Activated CD4-positive, alpha-beta T cell treated with anti-CD3 and anti-CD28 coated beads, Interleukin-2, amount 10 ng/mL, durations not matched to agents 7 days and 5 days (primary cell): Measurements from ENCODE around the gene LANCL1. TPM values are rescaled to one million over a fixed set of nuclear protein-coding genes. Genes with fewer than 3 reads are reported as not detected.

Source experiments
- CTCF ChIA-PET: fragments of 350-600 bp; sonication (Branson Sonifier 250); formaldehyde crosslinking; loops from one replicate; lab custom pipeline; 2021; ENCODE audit warnings: antibody characterized with exemption; lab: Charles Lee
- POLR2A ChIA-PET: fragments of 350-600 bp; sonication (Branson Sonifier 250); formaldehyde crosslinking; loops from one replicate; lab custom pipeline; 2021; ENCODE audit warnings: antibody characterized with exemption; lab: Charles Lee
- DNase-seq: peaks from one replicate; pipeline ENCODE4 v3.0.0-alpha.2; 2020
- H3K27ac Mint-ChIP-seq: one replicate; pipeline ENCODE4 v1.8.0; 2021; ENCODE audit warnings: mild to moderate bottlenecking, moderate library complexity, mixed read lengths
- H3K27me3 Mint-ChIP-seq: one replicate; pipeline ENCODE4 v1.8.0; 2021; ENCODE audit warnings: mixed read lengths
- H3K36me3 Mint-ChIP-seq: one replicate; pipeline ENCODE4 v1.8.0; 2021; ENCODE audit warnings: low read depth, mixed read lengths
- H3K4me1 Mint-ChIP-seq: one replicate; pipeline ENCODE4 v1.8.0; 2021; ENCODE audit warnings: mixed read lengths
- H3K4me3 Mint-ChIP-seq: one replicate; pipeline ENCODE4 v1.8.0; 2021; ENCODE audit warnings: mild to moderate bottlenecking, moderate library complexity, mixed read lengths
- H3K9me3 Mint-ChIP-seq: one replicate; pipeline ENCODE4 v1.8.0; 2021; ENCODE audit warnings: mixed read lengths
- total RNA-seq, 2 experiments: library from RNA; stranded (reverse); gene quantifications; one replicate each; pipeline ENCODE4 v1.2.3, GENCODE V29; 2021

The LANCL1 gene
- total RNA-seq, result 10 to 100 TPM; 34.3 to 39.5 TPM

DNA sequence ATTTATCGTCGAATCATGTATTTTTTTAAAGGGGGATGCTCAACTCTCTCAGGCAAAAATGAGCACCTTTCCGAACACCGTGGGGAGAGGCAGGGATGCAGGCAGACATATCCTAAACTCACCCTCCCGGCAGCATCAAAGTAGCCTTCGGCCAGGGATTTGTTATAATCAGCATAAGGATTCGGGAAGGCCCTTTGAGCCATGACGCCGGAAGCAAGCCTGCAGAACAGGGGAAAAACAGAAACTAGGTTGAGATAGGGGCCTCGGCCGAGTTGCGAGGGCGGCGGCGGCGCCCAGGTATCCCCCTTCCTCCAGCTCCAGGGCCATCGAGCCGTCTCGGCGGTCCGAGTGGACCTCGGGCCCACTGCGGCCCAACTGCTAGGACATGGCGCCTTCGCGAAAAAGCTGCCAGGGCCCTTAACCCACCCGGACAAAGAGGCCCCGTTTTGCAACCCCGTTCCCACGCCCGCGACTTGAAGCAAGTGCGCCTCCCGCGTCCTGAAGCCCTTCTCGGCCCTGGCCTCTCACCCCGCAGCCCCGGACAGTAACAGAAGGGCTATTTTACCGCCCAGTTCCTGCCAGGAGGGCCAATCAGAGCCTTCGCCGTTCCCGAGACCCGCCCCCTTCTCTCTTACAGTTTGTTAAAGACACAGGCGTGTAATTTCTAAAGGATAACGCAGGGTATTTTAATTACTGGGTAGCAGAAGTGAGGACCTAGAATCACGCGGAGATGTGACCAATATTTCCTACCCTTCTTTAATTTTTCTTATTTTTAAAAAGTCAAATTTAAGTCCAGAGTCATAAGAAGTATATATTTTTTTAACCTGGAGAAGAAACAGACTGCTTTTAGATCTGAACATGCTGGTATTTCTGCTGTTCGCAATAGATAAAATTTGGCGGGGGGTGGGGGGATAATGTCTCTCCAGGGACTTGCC is at the start of gene LANCL1:
LANCL1 (minus strand) TSS at position 566 of the 935 bp plus-strand sequence; CDS start at position 203, 363 bp downstream.
- peak within 1 kb of the TSS; percentile 97 for H3K4me3 Mint-ChIP-seq
- peaks cover 9% of the 10 kb centered on the region for H3K36me3 Mint-ChIP-seq
- CTCF ChIA-PET, result interaction anchor here (0.6 to 1.0 kb wide), 3 partner anchors 8 to 169 kb away, joined by 3 to 4 read pairs (median 3); no protein-coding TSS in a partner anchor

GRCh38 chr2:210524533-210524932 is 48.0 kb upstream of the LANCL1 start:
- CTCF ChIA-PET, result interaction anchor here (1.7 kb wide), 1 partner anchor 10 kb away, joined by 3 read pairs; no protein-coding TSS in a partner anchor
- POLR2A ChIA-PET, result no interaction called here
- H3K27ac Mint-ChIP-seq, result no peak overlapping the region

More for the DNA sequence above, at the start of gene LANCL1:
- peak; percentile 88 for DNase-seq
- Mint-ChIP-seq H3K4me1 (peaks cover 41% of the 10 kb centered on the region), H3K27ac (peak within 1 kb of the TSS; percentile 98), H3K9me3 (no peaks in the 10 kb centered on the region), H3K27me3 (no peaks in the 10 kb centered on the region)
- POLR2A ChIA-PET, result no interaction called here

DNA sequence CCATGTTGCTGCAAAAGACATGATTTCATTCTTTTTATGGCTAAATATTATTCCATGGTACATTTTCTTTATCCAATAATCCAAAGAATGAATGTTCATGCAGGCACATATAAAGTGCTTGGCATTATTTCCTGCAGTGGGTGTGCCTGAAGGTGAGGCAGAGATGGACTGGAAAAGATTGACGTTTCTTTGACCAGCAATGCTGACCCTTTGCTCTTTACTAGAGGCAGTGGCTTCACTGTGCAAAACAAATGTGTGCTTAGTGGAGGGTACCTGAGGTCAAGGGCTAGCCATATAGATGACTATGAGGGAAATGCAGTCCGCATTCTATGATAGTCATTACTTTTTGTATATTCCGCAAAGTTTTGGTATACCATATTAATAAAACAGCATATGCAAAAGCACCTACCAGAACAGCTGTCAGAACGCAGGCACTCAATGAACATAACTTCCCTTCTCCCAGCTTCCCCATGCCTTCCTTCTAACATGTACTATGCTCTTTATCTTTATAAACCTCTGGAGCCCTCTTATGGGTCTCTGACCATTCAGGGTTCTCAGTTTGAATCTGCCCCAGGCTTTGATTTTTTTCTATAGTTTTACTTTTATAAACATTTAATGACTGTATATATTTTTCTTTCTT is 47.2 kb upstream of the LANCL1 start:
- H3K27me3 Mint-ChIP-seq, result no peaks in the 10 kb centered on the region
- POLR2A ChIA-PET, result no interaction called here
- H3K4me1 Mint-ChIP-seq, result peaks cover 5% of the 10 kb centered on the region
- H3K4me3 Mint-ChIP-seq, result no peak overlapping the region
- CTCF ChIA-PET, result no interaction called here
- no peaks in the 10 kb centered on the region for H3K36me3 Mint-ChIP-seq
- no peak overlapping the region for H3K27ac Mint-ChIP-seq
- no peaks in the 10 kb centered on the region for H3K9me3 Mint-ChIP-seq
- no peak for DNase-seq

More at GRCh38 chr2:210524533-210524932, 48.0 kb upstream of the LANCL1 start:
- Mint-ChIP-seq H3K36me3 (no peaks in the 10 kb centered on the region), H3K4me3 (no peak overlapping the region), H3K27me3 (no peaks in the 10 kb centered on the region), H3K9me3 (no peaks in the 10 kb centered on the region), H3K4me1 (peaks cover 2% of the 10 kb centered on the region)
- DNase-seq, result no peak

DNA sequence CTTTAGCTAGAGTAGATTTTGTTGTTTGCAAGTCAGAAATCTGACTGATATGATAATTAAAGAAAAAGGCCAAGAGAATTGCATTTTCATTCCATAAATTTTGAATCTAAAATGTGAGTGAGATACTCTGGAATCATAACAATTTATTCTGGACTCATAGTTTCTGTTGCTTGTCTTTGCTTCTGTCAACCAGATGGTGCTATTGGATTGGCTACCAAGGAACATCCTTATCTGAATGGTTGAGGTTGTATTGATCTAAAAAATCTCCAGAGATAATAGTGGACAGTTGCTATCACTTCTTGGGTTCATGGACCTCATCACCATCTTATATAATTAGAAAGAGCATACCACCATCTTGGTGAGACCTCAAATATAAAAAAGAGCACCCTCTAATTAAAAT is 45.8 kb upstream of the LANCL1 start:
- H3K4me3 Mint-ChIP-seq, result no peak overlapping the region
- ChIA-PET CTCF (no interaction called here), POLR2A (no interaction called here)
- H3K4me1 Mint-ChIP-seq, result peaks cover 5% of the 10 kb centered on the region
- H3K27ac Mint-ChIP-seq, result no peak overlapping the region
- no peaks in the 10 kb centered on the region for H3K36me3 Mint-ChIP-seq
- H3K9me3 Mint-ChIP-seq, result no peaks in the 10 kb centered on the region
- DNase-seq, result no peak
- no peaks in the 10 kb centered on the region for H3K27me3 Mint-ChIP-seq

- no peak overlapping the region for H3K4me3 Mint-ChIP-seq
- POLR2A ChIA-PET, result no interaction called here
- CTCF ChIA-PET, result no interaction called here
- DNase-seq, result no peak
- peaks cover 9% of the 10 kb centered on the region for H3K27me3 Mint-ChIP-seq
- no peaks in the 10 kb centered on the region for H3K9me3 Mint-ChIP-seq
- no peaks in the 10 kb centered on the region for H3K36me3 Mint-ChIP-seq
- H3K27ac Mint-ChIP-seq, result no peak overlapping the region
- peaks cover 5% of the 10 kb centered on the region for H3K4me1 Mint-ChIP-seq
Measured at GRCh38 chr2:210519594-210519993, 43.0 kb upstream of the LANCL1 start.

DNA sequence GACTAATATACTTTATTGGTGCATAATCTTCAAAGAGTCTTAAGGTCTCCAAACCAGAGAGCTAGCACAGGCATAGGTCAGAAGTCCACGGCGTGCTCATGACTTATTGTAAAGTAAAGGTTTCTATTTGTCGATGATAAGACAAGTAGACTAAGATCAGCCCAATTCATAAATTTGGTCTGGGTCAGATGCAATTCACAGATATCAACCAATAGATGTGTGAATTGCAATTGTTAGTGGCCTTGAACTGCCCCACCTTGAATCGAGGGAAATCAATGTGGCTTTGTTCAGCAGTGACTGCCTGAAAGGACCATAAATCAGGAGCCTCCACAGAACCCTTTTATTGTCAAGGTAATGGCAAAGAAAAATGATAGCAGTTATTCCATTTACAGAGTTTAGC is 40.7 kb upstream of the LANCL1 start:
- ChIA-PET POLR2A (no interaction called here), CTCF (no interaction called here)
- no peak for DNase-seq
- Mint-ChIP-seq H3K4me3 (no peak overlapping the region), H3K36me3 (no peaks in the 10 kb centered on the region), H3K27me3 (peaks cover 12% of the 10 kb centered on the region), H3K9me3 (no peaks in the 10 kb centered on the region), H3K27ac (no peak overlapping the region), H3K4me1 (peaks cover 5% of the 10 kb centered on the region)

DNA sequence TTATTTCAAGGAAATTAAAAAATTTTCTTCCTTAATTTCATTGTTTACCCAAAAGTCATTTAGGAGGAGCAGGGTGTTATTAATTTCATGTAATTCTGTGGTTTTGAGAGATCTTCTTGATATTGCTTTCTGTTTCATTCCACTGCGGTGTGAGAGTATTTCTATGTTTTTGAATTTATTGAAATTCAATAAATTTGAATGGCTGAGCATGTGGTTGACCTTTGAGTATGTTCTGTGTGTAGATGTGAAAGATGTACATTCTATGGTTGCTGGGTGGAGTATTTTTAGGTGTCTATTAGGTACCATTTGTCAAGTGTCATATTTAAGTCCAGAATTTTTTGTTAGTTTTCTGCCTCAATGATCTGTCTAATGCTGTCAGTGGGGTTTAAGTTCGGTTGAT is 39.4 kb upstream of the LANCL1 start:
- no peaks in the 10 kb centered on the region for H3K36me3 Mint-ChIP-seq
- no peaks in the 10 kb centered on the region for H3K9me3 Mint-ChIP-seq
- no peak overlapping the region for H3K4me3 Mint-ChIP-seq
- ChIA-PET CTCF (no interaction called here), POLR2A (no interaction called here)
- no peak for DNase-seq
- peaks cover 5% of the 10 kb centered on the region for H3K4me1 Mint-ChIP-seq
- no peak overlapping the region for H3K27ac Mint-ChIP-seq
- peaks cover 12% of the 10 kb centered on the region for H3K27me3 Mint-ChIP-seq

GRCh38 chr2:210503725-210504191 is 27.2 kb upstream of the LANCL1 start:
- H3K4me3 Mint-ChIP-seq, result no peak overlapping the region
- no peak overlapping the region for H3K27ac Mint-ChIP-seq
- peaks cover 13% of the 10 kb centered on the region for H3K27me3 Mint-ChIP-seq
- no peaks in the 10 kb centered on the region for H3K9me3 Mint-ChIP-seq
- CTCF ChIA-PET, result interaction anchor here (1.1 kb wide), 2 partner anchors 14 to 24 kb away, joined by 3 read pairs; no protein-coding TSS in a partner anchor
- POLR2A ChIA-PET, result no interaction called here
- H3K4me1 Mint-ChIP-seq, result peaks cover 2% of the 10 kb centered on the region
- DNase-seq, result no peak
- H3K36me3 Mint-ChIP-seq, result no peaks in the 10 kb centered on the region

GRCh38 chr2:210503001-210503623 is 26.6 kb upstream of the LANCL1 start:
- Mint-ChIP-seq H3K9me3 (no peaks in the 10 kb centered on the region), H3K36me3 (no peaks in the 10 kb centered on the region), H3K4me1 (peaks cover 2% of the 10 kb centered on the region), H3K27ac (no peak overlapping the region), H3K27me3 (peaks cover 13% of the 10 kb centered on the region), H3K4me3 (no peak overlapping the region)
- POLR2A ChIA-PET, result no interaction called here
- DNase-seq, result peak; percentile 23
- CTCF ChIA-PET, result interaction anchor here (1.1 kb wide), 2 partner anchors 21 to 23 kb away, joined by 3 read pairs; no protein-coding TSS in a partner anchor

GRCh38 chr2:210496512-210496911 is 20.0 kb upstream of the LANCL1 start:
- H3K4me1 Mint-ChIP-seq, result no peaks in the 10 kb centered on the region
- H3K27me3 Mint-ChIP-seq, result peaks cover 3% of the 10 kb centered on the region
- no peaks in the 10 kb centered on the region for H3K36me3 Mint-ChIP-seq
- ChIA-PET POLR2A (no interaction called here), CTCF (interaction anchor here (0.6 kb wide), 1 partner anchor 14 kb away, joined by 3 read pairs; no protein-coding TSS in a partner anchor)
- no peaks in the 10 kb centered on the region for H3K9me3 Mint-ChIP-seq
- H3K27ac Mint-ChIP-seq, result no peak overlapping the region
- no peak overlapping the region for H3K4me3 Mint-ChIP-seq
- DNase-seq, result no peak

DNA sequence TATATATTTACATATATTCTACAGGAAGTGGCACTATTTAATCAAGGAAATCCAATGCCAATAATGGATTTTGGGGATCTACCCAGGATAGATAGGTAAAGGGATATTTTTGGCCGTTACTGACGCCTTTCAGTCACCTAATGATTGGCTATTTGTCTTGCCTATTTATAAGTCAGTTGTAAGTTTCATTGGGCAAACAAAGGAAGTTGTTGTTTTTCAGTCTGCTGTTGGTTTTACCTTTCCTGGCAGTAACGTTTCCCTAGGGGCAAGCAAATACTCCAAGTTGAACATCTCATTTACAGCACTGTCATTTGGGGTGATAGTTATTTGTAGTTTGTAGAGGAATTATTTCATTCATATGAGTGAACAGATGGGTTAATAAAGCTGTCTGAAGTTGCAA is 17.0 kb upstream of the LANCL1 start:
- H3K27ac Mint-ChIP-seq, result no peak overlapping the region
- H3K9me3 Mint-ChIP-seq, result no peaks in the 10 kb centered on the region
- ChIA-PET CTCF (no interaction called here), POLR2A (no interaction called here)
- H3K4me3 Mint-ChIP-seq, result no peak overlapping the region
- no peaks in the 10 kb centered on the region for H3K36me3 Mint-ChIP-seq
- DNase-seq, result no peak
- H3K4me1 Mint-ChIP-seq, result no peaks in the 10 kb centered on the region
- H3K27me3 Mint-ChIP-seq, result peaks cover 3% of the 10 kb centered on the region

DNA sequence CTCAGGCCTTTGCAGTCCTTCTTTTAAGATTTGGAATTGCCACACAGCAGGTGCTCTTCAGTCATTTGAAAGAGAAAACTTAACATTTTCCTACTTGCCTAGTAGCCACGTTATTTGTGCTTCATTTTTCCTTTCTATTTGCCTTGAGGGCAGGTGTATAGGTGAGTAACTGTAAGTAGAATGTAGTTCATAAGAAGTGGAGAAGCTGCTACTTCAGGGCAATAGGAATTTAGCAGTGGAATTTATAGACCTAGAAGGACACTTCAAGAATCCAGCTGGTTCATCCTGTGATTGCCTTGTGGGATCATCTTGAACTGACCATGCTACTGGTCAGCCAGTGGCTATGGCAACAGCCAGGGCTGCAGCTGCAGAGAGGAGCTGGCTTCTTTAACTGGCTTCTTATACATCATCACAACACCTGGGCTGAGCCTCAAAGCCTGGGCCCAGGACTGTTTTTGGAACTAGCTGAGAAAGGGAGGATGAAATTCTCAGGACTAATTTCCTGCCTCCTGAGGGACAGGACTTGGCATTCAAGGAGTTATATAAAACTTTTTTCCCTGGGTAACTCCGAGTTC is 5.1 kb upstream of the LANCL1 start:
- H3K27ac Mint-ChIP-seq, result no peak overlapping the region

More for the DNA sequence above, 5.1 kb upstream of the LANCL1 start:
- H3K4me1 Mint-ChIP-seq, result peaks cover 25% of the 10 kb centered on the region
- peaks cover 2% of the 10 kb centered on the region for H3K36me3 Mint-ChIP-seq
- no peak overlapping the region for H3K4me3 Mint-ChIP-seq
- ChIA-PET POLR2A (no interaction called here), CTCF (interaction anchor here (0.7 to 1.1 kb wide), 2 partner anchors 15 to 21 kb away, joined by 3 read pairs; no protein-coding TSS in a partner anchor)
- DNase-seq, result no peak
- no peaks in the 10 kb centered on the region for H3K27me3 Mint-ChIP-seq
- peaks cover 12% of the 10 kb centered on the region for H3K9me3 Mint-ChIP-seq
